Muscle layer of colon (tissue), 2 donors: ENCODE data around the gene PFKFB2.
"Not testable (repeated sequence)": the region's sequence is repeated elsewhere in the genome, so short reads cannot be mapped to it uniquely, and the experiment has no call there.

Experiments used
- H3K27ac ChIP-seq: one replicate; pipeline ENCODE4 v1.7.0; 2013; ENCODE audit warnings: low read depth, mild to moderate bottlenecking, low read length, moderate library complexity
- H3K27me3 ChIP-seq, 2 donors: one replicate each; pipeline ENCODE4 v1.7.0; 2013; ENCODE audit warnings: low read length in 2 of 2, mild to moderate bottlenecking in 2 of 2; ENCODE audit not compliant: insufficient read depth in 2 of 2, control insufficient read depth in 1 of 2
- H3K36me3 ChIP-seq: one replicate; pipeline ENCODE4 v1.7.0; 2013; ENCODE audit warnings: mild to moderate bottlenecking, low read length; ENCODE audit not compliant: insufficient read depth
- H3K4me1 ChIP-seq: one replicate; pipeline ENCODE4 v1.7.0; 2013; ENCODE audit warnings: mild to moderate bottlenecking, low read length; ENCODE audit not compliant: insufficient read depth
- H3K4me3 ChIP-seq, 2 donors: one replicate each; pipeline ENCODE4 v1.7.0; 2013; ENCODE audit warnings: low read length in 2 of 2, low read depth in 1 of 2, mild to moderate bottlenecking in 1 of 2, moderate library complexity in 1 of 2
- H3K9ac ChIP-seq: one replicate; pipeline ENCODE4 v1.7.0; 2013; ENCODE audit warnings: low read length
- H3K9me3 ChIP-seq: one replicate; pipeline ENCODE4 v1.7.0; 2013; ENCODE audit warnings: mild to moderate bottlenecking, low read length
- donor health status: abdominal sarcoma.
- donor health status: Adenocarcinoma of cecum.

Gene PFKFB2

GRCh38 chr1:207032528-207033017 lies 20.5 kb upstream of the PFKFB2 start, which contains the start of gene C1orf116:
TSS of gene C1orf116 (minus strand) at chr1:207032756. CDS start at chr1:207027598, 5,158 bp downstream.
- Histone ChIP-seq H3K4me1 (no peaks in the 10 kb centered on the region), H3K9me3 (no peaks in the 10 kb centered on the region), H3K9ac (no peak within 1 kb of the TSS), H3K36me3 (no peaks in the 10 kb centered on the region), H3K27ac (no peak within 1 kb of the TSS), H3K4me3 (no peak within 1 kb of the TSS), H3K27me3 (peaks cover 5 to 9% of the 10 kb centered on the region in 2 donors)

- Histone ChIP-seq H3K27me3 (peaks cover 5 to 9% of the 10 kb centered on the region in 2 donors), H3K36me3 (no peaks in the 10 kb centered on the region), H3K4me1 (no peaks in the 10 kb centered on the region), H3K4me3 (no peak overlapping the region), H3K9me3 (no peaks in the 10 kb centered on the region), H3K27ac (no peak overlapping the region), H3K9ac (no peak overlapping the region)
Measured at GRCh38 chr1:207033302-207033701, 19.8 kb upstream of the PFKFB2 start.

- H3K36me3 ChIP-seq, result no peaks in the 10 kb centered on the region
- H3K27me3 ChIP-seq, result peaks cover 5 to 9% of the 10 kb centered on the region in 2 donors
- no peaks in the 10 kb centered on the region for H3K9me3 ChIP-seq
- H3K9ac ChIP-seq, result no peak overlapping the region
- H3K4me3 ChIP-seq, result no peak overlapping the region
- no peaks in the 10 kb centered on the region for H3K4me1 ChIP-seq
- H3K27ac ChIP-seq, result no peak overlapping the region
Measured at GRCh38 chr1:207034208-207034607, 18.9 kb upstream of the PFKFB2 start.

GRCh38 chr1:207034998-207035397 lies 18.1 kb upstream of the PFKFB2 start:
- Histone ChIP-seq H3K27ac (no peak overlapping the region), H3K9me3 (no peaks in the 10 kb centered on the region), H3K36me3 (no peaks in the 10 kb centered on the region), H3K4me1 (no peaks in the 10 kb centered on the region), H3K27me3 (peaks cover 5 to 9% of the 10 kb centered on the region in 2 donors), H3K4me3 (no peak overlapping the region), H3K9ac (no peak overlapping the region)

- no peaks in the 10 kb centered on the region for H3K4me1 ChIP-seq
- H3K27me3 ChIP-seq, result peaks cover 0 to 5% of the 10 kb centered on the region in 2 donors
- no peak overlapping the region for H3K9ac ChIP-seq
- H3K4me3 ChIP-seq, result no peak overlapping the region
- no peaks in the 10 kb centered on the region for H3K9me3 ChIP-seq
- no peaks in the 10 kb centered on the region for H3K36me3 ChIP-seq
- H3K27ac ChIP-seq, result no peak overlapping the region
Measured at GRCh38 chr1:207035877-207036551, 17.1 kb upstream of the PFKFB2 start.

GRCh38 chr1:207036865-207037264 lies 16.2 kb upstream of the PFKFB2 start:
- Histone ChIP-seq H3K36me3 (no peaks in the 10 kb centered on the region), H3K9me3 (no peaks in the 10 kb centered on the region), H3K9ac (no peak overlapping the region), H3K4me3 (no peak overlapping the region), H3K4me1 (no peaks in the 10 kb centered on the region), H3K27me3 (no peaks in the 10 kb centered on the region), H3K27ac (no peak overlapping the region)

- no peak overlapping the region for H3K27ac ChIP-seq
- no peak overlapping the region for H3K4me3 ChIP-seq
- H3K9ac ChIP-seq, result no peak overlapping the region
- peaks cover 5% of the 10 kb centered on the region for H3K4me1 ChIP-seq
- peaks cover 5% of the 10 kb centered on the region for H3K36me3 ChIP-seq
- no peaks in the 10 kb centered on the region for H3K9me3 ChIP-seq
- H3K27me3 ChIP-seq, result no peaks in the 10 kb centered on the region
Measured at GRCh38 chr1:207039380-207040180, 13.5 kb upstream of the PFKFB2 start.

GRCh38 chr1:207040181-207040533 lies 12.9 kb upstream of the PFKFB2 start:
- no peaks in the 10 kb centered on the region for H3K27me3 ChIP-seq
- H3K4me3 ChIP-seq, result no peak overlapping the region
- H3K27ac ChIP-seq, result no peak overlapping the region
- no peaks in the 10 kb centered on the region for H3K9me3 ChIP-seq
- peaks cover 5% of the 10 kb centered on the region for H3K36me3 ChIP-seq
- H3K9ac ChIP-seq, result no peak overlapping the region
- H3K4me1 ChIP-seq, result peaks cover 5% of the 10 kb centered on the region

- not testable (repeated sequence) for H3K9me3 ChIP-seq
Measured at GRCh38 chr1:207041397-207041796, 11.7 kb upstream of the PFKFB2 start.

GRCh38 chr1:207045453-207045852 lies 7.6 kb upstream of the PFKFB2 start:
- H3K9ac ChIP-seq, result no peak overlapping the region
- H3K4me1 ChIP-seq, result peaks cover 38% of the 10 kb centered on the region
- H3K9me3 ChIP-seq, result no peaks in the 10 kb centered on the region
- H3K36me3 ChIP-seq, result peaks cover 23% of the 10 kb centered on the region
- no peak overlapping the region for H3K27ac ChIP-seq
- H3K4me3 ChIP-seq, result no peak overlapping the region
- no peaks in the 10 kb centered on the region for H3K27me3 ChIP-seq

More at GRCh38 chr1:207041397-207041796, 11.7 kb upstream of the PFKFB2 start:
- not testable (repeated sequence) for H3K9ac ChIP-seq, H3K4me3 ChIP-seq, H3K36me3 ChIP-seq, H3K27ac ChIP-seq, H3K27me3 ChIP-seq
- peaks cover 14% of the 10 kb centered on the region for H3K4me1 ChIP-seq

GRCh38 chr1:207047505-207047904 lies 5.6 kb upstream of the PFKFB2 start:
- H3K27me3 ChIP-seq, result no peaks in the 10 kb centered on the region
- no peaks in the 10 kb centered on the region for H3K9me3 ChIP-seq
- no peak overlapping the region for H3K4me3 ChIP-seq
- H3K27ac ChIP-seq, result no peak overlapping the region
- peaks cover 48% of the 10 kb centered on the region for H3K4me1 ChIP-seq
- H3K9ac ChIP-seq, result no peak overlapping the region
- H3K36me3 ChIP-seq, result peaks cover 23% of the 10 kb centered on the region
